PFSK-1 (cell line): ENCODE results near the gene EDN1.

Experiments used
- FOXP2 ChIP-seq: optimal IDR thresholded peaks from 2 replicates; pipeline ENCODE3; 2011; ENCODE audit warnings: borderline replicate concordance, control low read depth, inconsistent platforms; ENCODE audit not compliant: insufficient read depth; ENCODE audit errors: extremely low read length, extremely low read depth
- POLR2AphosphoS5 ChIP-seq: IDR thresholded peaks from 2 replicates; pipeline ENCODE4 v1.6.1; 2012; ENCODE audit warnings: low read depth, mild to moderate bottlenecking, control low read depth, low read length, moderate library complexity
- SIN3A ChIP-seq: IDR thresholded peaks from 2 replicates; pipeline ENCODE4 v1.6.1; 2012; ENCODE audit warnings: mild to moderate bottlenecking, low read length, moderate library complexity, borderline replicate concordance; ENCODE audit not compliant: insufficient read depth
- TAF1 ChIP-seq: IDR thresholded peaks from 2 replicates; pipeline ENCODE4 v1.6.1; 2012; ENCODE audit warnings: low read length, control low read depth, borderline replicate concordance; ENCODE audit not compliant: insufficient read depth
- TF ChIP-seq, protein P1 (sequence below), 2 experiments: IDR thresholded peaks; 2 replicates each; pipeline versions ENCODE4 v1.6.1 to v1.8.0; 2011 to 2012; ENCODE audit warnings: low read depth in 2 of 2, low read length in 2 of 2, control low read depth in 1 of 2, inconsistent platforms in 1 of 2, mild to moderate bottlenecking in 1 of 2, moderate library complexity in 1 of 2; ENCODE audit not compliant: insufficient read depth in 1 of 2

The EDN1 gene

DNA sequence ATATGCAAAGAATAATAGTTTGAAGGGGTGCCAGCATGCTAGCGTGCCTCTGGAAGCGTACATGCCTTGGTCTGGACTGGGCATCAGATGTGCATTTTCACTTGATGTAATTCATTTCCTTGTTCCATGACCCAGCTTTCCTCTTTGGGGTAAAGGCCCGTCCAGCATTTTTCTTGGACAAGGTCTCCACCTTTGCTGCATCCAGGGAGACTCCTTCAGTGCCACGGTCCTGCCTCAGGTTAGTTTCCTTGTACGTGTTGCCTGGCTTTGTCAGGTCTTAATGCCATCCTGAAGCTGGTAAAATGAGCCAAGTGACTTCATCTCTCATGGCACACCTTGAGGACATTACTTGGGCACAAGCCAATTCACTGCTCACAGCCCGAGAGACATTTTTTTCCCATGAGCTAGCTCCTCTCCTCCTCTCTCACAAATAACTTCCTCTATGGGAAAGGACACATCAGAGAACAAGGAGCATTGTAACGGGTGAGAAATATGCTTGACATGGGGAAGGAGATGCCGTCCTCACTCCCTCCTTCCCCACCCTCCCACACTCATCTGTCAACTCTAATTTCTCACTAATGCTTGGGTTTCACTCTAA lies 23.9 kb downstream of the EDN1 start:
- TF ChIP-seq TAF1 (no peak), FOXP2 (no peak), POLR2AphosphoS5 (no peak), SIN3A (no peak)
- TF ChIP-seq, protein P1, sequence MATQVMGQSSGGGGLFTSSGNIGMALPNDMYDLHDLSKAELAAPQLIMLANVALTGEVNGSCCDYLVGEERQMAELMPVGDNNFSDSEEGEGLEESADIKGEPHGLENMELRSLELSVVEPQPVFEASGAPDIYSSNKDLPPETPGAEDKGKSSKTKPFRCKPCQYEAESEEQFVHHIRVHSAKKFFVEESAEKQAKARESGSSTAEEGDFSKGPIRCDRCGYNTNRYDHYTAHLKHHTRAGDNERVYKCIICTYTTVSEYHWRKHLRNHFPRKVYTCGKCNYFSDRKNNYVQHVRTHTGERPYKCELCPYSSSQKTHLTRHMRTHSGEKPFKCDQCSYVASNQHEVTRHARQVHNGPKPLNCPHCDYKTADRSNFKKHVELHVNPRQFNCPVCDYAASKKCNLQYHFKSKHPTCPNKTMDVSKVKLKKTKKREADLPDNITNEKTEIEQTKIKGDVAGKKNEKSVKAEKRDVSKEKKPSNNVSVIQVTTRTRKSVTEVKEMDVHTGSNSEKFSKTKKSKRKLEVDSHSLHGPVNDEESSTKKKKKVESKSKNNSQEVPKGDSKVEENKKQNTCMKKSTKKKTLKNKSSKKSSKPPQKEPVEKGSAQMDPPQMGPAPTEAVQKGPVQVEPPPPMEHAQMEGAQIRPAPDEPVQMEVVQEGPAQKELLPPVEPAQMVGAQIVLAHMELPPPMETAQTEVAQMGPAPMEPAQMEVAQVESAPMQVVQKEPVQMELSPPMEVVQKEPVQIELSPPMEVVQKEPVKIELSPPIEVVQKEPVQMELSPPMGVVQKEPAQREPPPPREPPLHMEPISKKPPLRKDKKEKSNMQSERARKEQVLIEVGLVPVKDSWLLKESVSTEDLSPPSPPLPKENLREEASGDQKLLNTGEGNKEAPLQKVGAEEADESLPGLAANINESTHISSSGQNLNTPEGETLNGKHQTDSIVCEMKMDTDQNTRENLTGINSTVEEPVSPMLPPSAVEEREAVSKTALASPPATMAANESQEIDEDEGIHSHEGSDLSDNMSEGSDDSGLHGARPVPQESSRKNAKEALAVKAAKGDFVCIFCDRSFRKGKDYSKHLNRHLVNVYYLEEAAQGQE (IDR thresholded peaks at IDR 0.05; ENCODE audit: insufficient read depth in 1 of 2, low read depth in 2 of 2, low read length in 2 of 2), result no peak

DNA sequence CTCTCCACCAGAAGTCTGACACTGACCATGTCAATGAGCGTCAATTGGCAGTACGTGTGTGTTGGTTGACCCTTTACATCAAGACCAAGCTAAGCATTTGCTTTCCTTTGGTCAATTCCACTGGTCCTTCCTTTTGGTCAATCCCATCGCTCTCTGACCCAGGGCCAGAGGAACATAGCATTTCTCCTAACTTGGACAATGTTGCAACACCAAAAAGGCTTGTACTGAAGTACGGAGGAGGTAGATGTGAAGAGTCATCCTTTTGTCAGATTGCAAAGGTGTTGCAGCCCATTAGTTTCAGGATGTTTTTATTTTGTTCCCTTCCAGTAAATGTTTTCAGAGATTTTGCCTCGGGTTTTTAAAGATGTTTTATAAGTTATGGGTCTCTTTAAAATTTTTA lies 24.6 kb downstream of the EDN1 start:
- TF ChIP-seq, protein P1 (IDR thresholded peaks at IDR 0.05; ENCODE audit: insufficient read depth in 1 of 2, low read depth in 2 of 2, low read length in 2 of 2), result no peak
- TF ChIP-seq TAF1 (no peak), SIN3A (no peak), FOXP2 (no peak), POLR2AphosphoS5 (no peak)

DNA sequence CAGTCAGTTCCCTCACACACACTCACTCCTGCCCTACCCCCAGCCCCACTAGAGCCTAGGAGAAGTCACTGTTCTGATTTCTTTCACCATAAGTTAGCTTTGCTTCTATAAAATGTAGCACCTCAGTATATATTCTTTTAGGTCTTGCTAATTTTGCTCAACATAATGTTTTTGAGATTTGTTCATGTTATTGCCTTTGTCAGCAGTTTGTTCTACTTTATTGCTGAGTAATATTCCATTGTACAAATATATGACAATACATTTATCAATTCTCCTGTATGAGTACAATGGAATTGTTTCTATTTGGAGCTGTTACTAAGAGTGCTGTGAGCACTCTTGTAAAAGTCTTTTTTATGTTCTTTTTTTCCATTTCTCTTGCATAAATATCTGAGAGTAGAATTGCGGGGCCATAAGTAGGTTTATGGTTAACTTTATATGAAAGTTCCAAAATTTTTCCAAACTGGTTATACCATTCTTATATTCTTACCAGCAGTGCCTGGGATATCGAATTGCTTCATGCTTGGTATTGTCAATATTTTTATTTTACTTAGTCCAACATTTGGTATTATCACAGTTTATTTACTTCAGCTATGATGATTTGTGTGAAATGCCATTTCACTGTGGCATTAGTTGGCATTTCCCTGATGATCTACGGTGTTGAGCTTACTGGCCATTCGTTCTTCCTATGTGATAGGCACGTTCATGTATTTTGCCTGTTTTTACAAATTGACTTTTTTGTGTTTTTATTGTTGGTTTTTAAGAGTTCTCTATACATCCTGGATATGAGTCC lies 25.3 kb downstream of the EDN1 start:
- no peak for TF ChIP-seq SIN3A
- TF ChIP-seq, protein P1 (IDR thresholded peaks at IDR 0.05; ENCODE audit: insufficient read depth in 1 of 2, low read depth in 2 of 2, low read length in 2 of 2), result no peak
- TF ChIP-seq TAF1, result no peak
- TF ChIP-seq POLR2AphosphoS5, result no peak
- no peak for TF ChIP-seq FOXP2

DNA sequence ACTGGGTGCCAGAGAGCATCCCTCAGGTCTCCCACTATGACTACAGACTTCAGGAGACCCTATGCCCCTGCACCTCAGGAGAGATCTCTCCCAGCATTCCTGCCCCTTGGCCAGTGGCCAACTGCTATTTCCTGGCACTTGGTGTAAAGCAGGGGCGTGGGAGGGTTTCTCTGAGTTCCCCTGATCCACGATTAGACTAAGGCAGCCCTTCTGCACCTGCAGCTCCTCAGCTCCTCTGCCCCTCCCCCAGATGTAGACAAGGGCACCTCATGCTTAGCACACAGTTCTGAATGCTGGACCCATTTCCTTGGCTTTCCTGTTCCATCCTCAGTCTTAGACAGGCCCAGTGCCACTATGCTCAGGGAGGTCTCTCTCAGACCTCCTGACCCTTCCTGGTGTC lies 28.6 kb downstream of the EDN1 start:
- TF ChIP-seq FOXP2 (no peak), SIN3A (no peak), TAF1 (no peak), POLR2AphosphoS5 (no peak)
- TF ChIP-seq, protein P1 (IDR thresholded peaks at IDR 0.05; ENCODE audit: insufficient read depth in 1 of 2, low read depth in 2 of 2, low read length in 2 of 2), result no peak

DNA sequence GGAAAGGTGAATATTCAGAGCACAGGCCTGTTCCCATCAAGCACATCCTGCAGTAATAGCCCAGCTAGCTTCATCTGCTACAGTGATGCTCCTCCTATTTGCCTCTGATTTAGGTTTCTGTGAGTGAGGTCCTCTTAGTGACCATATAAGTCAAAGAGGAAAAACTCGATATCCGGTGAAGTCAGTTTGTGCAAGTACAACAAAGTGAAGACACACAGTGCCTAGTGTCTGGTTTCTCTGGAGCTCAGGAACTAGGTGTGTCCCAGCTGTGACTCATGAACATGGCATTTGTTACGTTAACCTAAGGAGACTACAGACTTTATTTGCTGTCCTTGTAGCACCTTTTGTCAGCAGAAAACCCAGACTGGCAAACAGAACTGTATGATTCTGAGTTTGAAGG lies 33.9 kb downstream of the EDN1 start:
- TF ChIP-seq, protein P1 (IDR thresholded peaks at IDR 0.05; ENCODE audit: insufficient read depth in 1 of 2, low read depth in 2 of 2, low read length in 2 of 2), result no peak
- no peak for TF ChIP-seq TAF1
- TF ChIP-seq SIN3A, result no peak
- TF ChIP-seq FOXP2, result no peak
- no peak for TF ChIP-seq POLR2AphosphoS5
